GM10847 (cell line): Measurements from ENCODE around the gene ALG12.

Experiments
- POLR2A ChIP-seq: IDR thresholded peaks from 2 replicates; pipeline ENCODE4 v1.6.1; 2011; ENCODE audit not compliant: insufficient read length; ENCODE audit errors: extremely low read depth

The ALG12 gene

GRCh38 chr22:49852898-49853894 lies 65.0 kb downstream of the ALG12 start, which contains the start of gene ZBED4:
Gene ZBED4 (plus strand): TSS chr22:49853844. CDS start chr22:49883663, 29,819 bp downstream.
- TF ChIP-seq POLR2A = peak; percentile 77

DNA sequence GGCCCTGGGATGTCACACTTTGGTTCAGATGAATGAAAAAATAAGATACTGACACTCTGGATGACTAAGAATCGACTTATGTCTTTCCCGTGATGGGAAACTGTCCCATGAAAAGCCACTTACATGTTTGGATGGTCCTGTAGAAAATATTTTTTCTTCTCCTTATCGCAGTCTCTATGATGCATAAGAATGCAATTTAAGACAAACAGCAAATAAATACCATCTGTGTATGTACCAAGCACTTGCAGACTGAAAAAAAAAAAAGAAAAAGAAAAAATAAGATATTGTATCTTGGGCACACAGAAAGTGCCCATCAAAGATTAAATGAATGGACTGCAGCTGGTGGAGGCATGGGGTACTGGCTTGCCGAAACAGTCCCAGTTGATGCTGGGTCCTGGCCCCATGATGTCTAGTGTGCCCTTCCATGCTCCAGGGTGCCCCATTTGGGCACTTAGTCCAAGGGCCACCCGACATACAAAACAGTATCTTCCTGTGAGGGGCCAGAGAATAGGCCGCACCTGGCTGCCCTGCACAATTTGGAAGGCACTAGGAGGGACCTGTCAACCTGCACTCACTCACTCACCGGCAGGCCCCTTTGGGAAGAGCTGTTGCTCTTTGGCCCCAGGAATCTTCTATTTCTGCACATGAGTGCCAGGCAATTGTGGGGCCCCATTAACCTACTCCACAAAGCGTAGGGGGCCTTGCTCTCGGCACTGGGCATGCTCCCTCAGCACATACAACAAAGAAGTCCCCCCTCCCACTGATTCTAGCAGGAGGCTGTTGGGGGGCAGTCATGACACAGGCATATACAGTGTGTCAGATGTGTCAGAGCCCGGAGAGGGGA lies 67.1 kb downstream of the ALG12 start:
- no peak for TF ChIP-seq POLR2A
